ENCODE results near the gene AKR1A1. TPM values are rescaled to one million over a fixed set of nuclear protein-coding genes. Genes with fewer than 3 reads are reported as not detected.

The AKR1A1 gene
- 179 and 185 TPM in 2 replicates for total RNA-seq (ENCODE audit: low replicate concordance)
- long read RNA-seq, transcript AKR1A1-202 (10 exons, 1,818 nt) = minor isoform, 58 of 349 reads
- long read RNA-seq, transcript AKR1A1-214 (10 exons, 1,360 nt) = minor isoform, 41 of 349 reads
- long read RNA-seq, transcript AKR1A1-201 (9 exons, 1,166 nt) = major isoform, 207 of 349 reads
- long read RNA-seq, partial matches to known transcripts = 11 of 349 reads
- long read RNA-seq, other reads (novel, unspliced or antisense) = 28 of 349 reads

DNA sequence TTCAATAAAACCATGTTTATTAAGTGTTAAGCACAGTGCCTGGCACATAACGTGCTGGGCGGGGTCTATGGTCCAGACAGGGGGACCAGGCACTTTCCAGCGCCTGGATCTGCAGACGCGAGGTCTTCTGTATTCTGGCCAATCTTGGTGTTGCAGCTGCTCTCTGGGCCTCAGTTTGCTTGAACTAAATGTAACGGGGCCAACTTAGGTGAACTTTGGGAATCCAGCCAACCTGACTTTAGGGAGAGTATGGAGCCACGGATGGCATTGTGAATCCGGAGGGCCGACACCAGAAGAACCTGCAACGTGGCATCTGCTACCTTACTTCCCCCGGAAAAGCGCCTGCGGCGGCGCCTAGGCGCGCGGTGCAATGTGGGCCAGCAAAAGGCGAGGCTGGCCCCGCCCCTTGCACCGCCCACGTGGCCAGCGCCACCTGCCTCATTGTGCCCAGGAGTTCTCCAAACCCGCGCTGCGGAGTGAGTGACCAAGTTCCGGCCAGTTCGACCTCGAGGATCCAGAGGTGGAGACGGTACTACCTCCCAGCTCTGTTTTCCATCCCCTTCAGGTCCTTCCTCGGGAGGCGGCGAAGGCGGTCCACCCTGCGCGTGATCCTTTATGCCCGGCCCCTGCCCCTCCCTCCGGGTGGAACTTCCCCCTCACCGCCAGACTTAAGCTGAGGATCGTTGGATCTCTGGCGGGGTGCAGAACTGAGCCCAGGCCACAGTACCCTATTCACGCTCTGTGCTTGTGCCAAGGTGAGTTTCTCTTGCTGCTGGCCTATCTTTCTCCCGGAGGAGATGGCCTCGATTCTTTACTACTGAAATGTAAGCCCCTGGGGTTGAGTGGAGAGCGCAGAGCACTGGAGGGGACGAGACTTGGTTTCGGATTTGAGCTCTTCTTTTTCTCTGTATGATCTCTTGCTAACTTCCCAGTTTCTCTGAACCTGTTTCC is at the start of gene AKR1A1:
AKR1A1 (plus strand) TSS at position 426 of the 951 bp plus-strand sequence. CDS start 10,969 bp downstream, outside the sequence.
- DNase-seq (ENCODE audit: extremely low spot score, unreplicated experiment) = peak; percentile 90
- Mint-ChIP-seq H3K27me3 (peaks cover 12% of the 10 kb centered on the region), H3K4me3 (peak within 1 kb of the TSS; percentile 99), H3K9me3 (no peaks in the 10 kb centered on the region), H3K27ac (peak within 1 kb of the TSS; percentile 95), H3K4me1 (ENCODE audit: unreplicated experiment) (peaks cover 20% of the 10 kb centered on the region), H3K36me3 (peaks cover 8% of the 10 kb centered on the region)
- TF ChIP-seq, protein P1, sequence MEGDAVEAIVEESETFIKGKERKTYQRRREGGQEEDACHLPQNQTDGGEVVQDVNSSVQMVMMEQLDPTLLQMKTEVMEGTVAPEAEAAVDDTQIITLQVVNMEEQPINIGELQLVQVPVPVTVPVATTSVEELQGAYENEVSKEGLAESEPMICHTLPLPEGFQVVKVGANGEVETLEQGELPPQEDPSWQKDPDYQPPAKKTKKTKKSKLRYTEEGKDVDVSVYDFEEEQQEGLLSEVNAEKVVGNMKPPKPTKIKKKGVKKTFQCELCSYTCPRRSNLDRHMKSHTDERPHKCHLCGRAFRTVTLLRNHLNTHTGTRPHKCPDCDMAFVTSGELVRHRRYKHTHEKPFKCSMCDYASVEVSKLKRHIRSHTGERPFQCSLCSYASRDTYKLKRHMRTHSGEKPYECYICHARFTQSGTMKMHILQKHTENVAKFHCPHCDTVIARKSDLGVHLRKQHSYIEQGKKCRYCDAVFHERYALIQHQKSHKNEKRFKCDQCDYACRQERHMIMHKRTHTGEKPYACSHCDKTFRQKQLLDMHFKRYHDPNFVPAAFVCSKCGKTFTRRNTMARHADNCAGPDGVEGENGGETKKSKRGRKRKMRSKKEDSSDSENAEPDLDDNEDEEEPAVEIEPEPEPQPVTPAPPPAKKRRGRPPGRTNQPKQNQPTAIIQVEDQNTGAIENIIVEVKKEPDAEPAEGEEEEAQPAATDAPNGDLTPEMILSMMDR (conservative IDR thresholded peaks at IDR 0.05) = peak; percentile 32

DNA sequence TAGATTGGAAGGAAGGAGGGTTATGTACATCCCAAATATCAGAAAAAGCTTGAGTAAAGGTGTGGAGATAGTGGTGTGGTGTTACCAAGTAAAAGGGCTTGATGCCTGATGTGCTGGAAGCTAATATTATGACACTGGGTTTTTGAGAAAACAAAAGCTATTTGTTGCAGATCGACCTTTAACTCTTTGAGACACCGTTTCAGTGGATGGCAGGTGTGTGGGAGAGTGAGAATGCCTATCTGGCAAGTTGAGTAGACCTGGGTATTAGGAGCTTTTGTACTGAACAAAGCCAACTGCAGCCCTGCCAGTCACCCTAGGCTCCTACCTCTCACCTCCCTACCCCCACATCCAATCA is 49.1 kb upstream of the AKR1A1 start:
- Mint-ChIP-seq H3K36me3 (no peaks in the 10 kb centered on the region), H3K4me1 (ENCODE audit: unreplicated experiment) (peaks cover 29% of the 10 kb centered on the region), H3K9me3 (no peaks in the 10 kb centered on the region), H3K4me3 (peak overlapping the region; percentile 98), H3K27ac (peak overlapping the region; percentile 9), H3K27me3 (no peaks in the 10 kb centered on the region)
- TF ChIP-seq, protein P1 (conservative IDR thresholded peaks at IDR 0.05) = no peak
- DNase-seq (ENCODE audit: extremely low spot score, unreplicated experiment) = no peak

DNA sequence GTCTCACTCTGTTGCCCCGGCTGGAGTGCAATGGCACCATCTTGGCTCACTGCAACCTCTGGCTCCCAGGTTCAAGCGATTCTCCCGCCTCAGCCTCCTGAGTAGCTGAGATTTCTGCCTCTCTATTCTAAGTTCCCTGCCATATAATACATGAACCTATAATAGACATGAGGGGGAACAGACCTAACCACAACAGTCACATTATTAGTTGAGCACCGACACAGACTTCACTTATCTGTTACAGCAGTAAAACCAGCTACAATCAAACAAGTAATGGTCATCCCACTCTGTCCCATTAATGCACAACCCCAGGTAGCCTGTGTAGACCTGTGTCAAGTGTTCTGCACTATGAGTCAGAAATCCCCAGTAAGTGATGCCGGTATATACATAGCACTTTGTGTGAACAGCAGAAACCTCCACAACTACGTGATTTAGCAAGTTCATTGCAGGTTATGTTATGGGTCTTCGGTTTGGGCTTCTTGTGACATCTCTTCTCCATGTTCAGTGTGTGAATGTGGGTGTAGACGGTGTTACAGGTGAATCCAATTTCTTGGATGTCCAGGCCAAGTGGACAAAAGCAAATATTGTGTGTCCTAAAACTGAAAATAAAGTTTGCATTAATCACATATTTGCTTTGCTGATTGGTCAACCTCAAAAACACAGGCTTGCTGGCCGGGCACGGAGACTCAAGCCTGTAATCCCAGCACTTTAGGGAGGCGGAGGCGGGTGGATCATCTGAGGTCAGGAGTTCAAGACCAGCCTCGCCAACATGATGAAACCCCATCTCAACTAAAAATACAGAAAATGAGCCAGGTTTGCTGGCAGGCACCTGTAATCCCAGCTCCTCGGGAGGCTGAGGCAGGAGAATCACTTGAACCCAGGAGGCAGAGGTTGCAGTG is 46.9 kb upstream of the AKR1A1 start:
- no peaks in the 10 kb centered on the region for H3K9me3 Mint-ChIP-seq
- no peak overlapping the region for H3K4me3 Mint-ChIP-seq
- TF ChIP-seq, protein P1 (conservative IDR thresholded peaks at IDR 0.05) = no peak
- no peak for DNase-seq (ENCODE audit: extremely low spot score, unreplicated experiment)
- no peak overlapping the region for H3K27ac Mint-ChIP-seq
- H3K4me1 Mint-ChIP-seq (ENCODE audit: unreplicated experiment) = peaks cover 26% of the 10 kb centered on the region
- peaks cover 11% of the 10 kb centered on the region for H3K36me3 Mint-ChIP-seq
- H3K27me3 Mint-ChIP-seq = no peaks in the 10 kb centered on the region

DNA sequence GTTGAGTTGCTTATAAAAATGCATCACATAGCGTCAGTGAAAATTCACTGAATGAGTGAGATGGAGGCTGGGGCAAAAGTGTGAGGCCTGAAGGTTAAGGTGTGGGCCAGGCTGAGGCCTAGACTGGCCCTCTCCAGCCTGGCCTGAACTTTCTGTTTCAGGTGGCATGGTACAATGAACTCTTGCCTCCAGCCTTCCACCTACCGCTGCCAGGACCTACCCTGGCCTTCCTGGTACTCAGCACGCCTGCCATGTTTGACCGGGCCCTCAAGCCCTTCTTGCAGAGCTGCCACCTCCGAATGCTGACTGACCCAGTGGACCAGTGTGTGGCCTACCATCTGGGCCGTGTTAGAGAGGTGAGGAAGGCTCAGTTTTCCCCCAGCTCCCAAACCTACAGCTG is 43.4 kb upstream of the AKR1A1 start:
- no peaks in the 10 kb centered on the region for H3K4me1 Mint-ChIP-seq (ENCODE audit: unreplicated experiment)
- H3K36me3 Mint-ChIP-seq = peaks cover 31% of the 10 kb centered on the region
- no peaks in the 10 kb centered on the region for H3K27me3 Mint-ChIP-seq
- H3K9me3 Mint-ChIP-seq = no peaks in the 10 kb centered on the region
- TF ChIP-seq, protein P1 (conservative IDR thresholded peaks at IDR 0.05) = no peak
- DNase-seq (ENCODE audit: extremely low spot score, unreplicated experiment) = no peak
- H3K4me3 Mint-ChIP-seq = no peak overlapping the region
- H3K27ac Mint-ChIP-seq = no peak overlapping the region

DNA sequence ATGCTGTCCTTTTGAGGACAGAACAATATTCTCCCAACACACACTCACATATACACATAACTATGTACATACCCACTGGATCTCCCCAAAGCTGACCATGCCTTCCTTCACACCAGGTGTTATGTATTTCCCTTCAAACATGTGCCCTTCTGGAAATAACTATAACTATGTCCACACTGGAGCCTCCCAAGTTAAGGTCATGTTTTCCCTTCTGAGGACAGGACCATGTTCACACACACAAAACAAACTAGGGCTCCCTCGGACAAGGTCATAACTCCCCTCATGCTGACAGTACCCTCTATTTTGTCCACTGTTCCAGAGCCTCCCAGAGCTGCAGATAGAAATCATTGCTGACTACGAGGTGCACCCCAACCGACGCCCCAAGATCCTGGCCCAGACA is 42.7 kb upstream of the AKR1A1 start:
- H3K36me3 Mint-ChIP-seq = peaks cover 34% of the 10 kb centered on the region
- peak overlapping the region; percentile 40 for H3K27ac Mint-ChIP-seq
- no peaks in the 10 kb centered on the region for H3K27me3 Mint-ChIP-seq
- H3K4me1 Mint-ChIP-seq (ENCODE audit: unreplicated experiment) = no peaks in the 10 kb centered on the region
- H3K4me3 Mint-ChIP-seq = no peak overlapping the region
- no peaks in the 10 kb centered on the region for H3K9me3 Mint-ChIP-seq
- TF ChIP-seq, protein P1 (conservative IDR thresholded peaks at IDR 0.05) = no peak
- DNase-seq (ENCODE audit: extremely low spot score, unreplicated experiment) = no peak
